ENCODE data around the gene SRP9. TPM values are rescaled to one million over a fixed set of nuclear protein-coding genes. Genes with fewer than 3 reads are reported as not detected.
A peak's percentile ranks its signal among the peaks of the same experiment; 100 is the strongest.
"Not testable (repeated sequence)": the region's sequence is repeated elsewhere in the genome, so short reads cannot be mapped to it uniquely, and the experiment has no call there.

The SRP9 gene
- total RNA-seq, 4 donors from 2014 or later, result 196 to 297 (median 260) TPM

DNA sequence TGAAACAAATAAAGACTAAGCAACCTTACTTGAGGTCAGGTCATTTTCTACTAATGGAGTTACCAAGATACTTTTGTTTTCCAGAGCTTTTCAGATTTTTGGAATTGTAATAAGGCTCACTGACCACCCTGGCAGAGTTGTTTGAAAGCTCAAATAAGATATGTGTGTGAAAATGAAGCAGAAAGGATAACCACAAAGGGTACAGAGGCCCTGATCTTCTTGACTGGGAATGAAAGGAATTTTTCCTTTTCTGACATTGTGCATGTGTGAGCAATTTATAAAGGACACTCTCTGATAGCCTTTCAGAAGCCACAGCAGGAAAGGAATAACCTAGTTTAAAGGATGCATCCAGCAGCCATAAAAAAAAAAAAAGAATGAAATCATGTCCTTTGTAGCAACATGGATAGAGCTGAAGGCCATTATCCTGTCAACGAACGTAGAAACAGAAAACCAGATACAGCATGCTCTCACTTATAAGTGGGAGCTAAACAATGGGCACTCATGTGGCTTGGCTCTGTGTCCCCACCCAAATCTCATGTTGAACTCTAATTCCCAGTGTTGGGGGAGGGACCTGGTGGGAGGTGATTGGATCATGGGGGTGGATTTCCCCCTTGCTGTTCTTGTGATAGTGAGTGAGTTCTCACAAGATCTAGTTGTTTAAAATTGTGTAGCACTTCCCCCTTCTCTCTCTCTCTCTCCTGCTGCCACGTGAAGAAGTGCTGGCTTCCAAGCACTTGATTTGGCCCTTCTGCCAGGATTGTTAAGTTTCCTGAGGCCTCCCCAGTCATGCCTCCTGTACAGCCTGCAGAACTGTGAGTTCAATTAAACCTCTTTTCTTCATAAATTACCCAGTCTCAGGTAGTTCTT, 3.1 kb upstream of the SRP9 start:
- Histone ChIP-seq H3K9me3 (no peaks in the 10 kb centered on the region), H3K27me3 (no peaks in the 10 kb centered on the region), H3K27ac (no peak overlapping the region), H3K4me1 (peaks cover 12 to 19% of the 10 kb centered on the region in 2 donors), H3K4me3 (replicated peaks in 1 of 3) (no peak overlapping the region), H3K36me3 (no peaks in the 10 kb centered on the region)
- no peak for TF ChIP-seq POLR2A (IDR thresholded peaks at IDR 0.05)
- no peak for TF ChIP-seq CTCF (IDR thresholded peaks at IDR 0.05)
- 59 to 74% methylated on average over 3 of the region's 3 CpGs for WGBS, 2 donors
- intact Hi-C loops (cut with DNase I), result loop anchor here (5.0 to 10.0 kb wide), 5 partner anchors 70 to 297 kb away; partner anchors contain the start of genes ENAH and SDE2
- DNase-seq, result no peak

- intact Hi-C loops (cut with DNase I), result loop anchor here (2.0 to 10.0 kb wide), 4 partner anchors 69 to 219 kb away; partner anchors contain the start of genes ENAH and SDE2
- WGBS, 2 donors, result 92 to 93% methylated on average over 4 of the region's 4 CpGs
- peaks cover 23 to 27% of the 10 kb centered on the region in 2 donors for H3K4me1 ChIP-seq
Measured at GRCh38 chr1:225776294-225776693, 1.3 kb upstream of the SRP9 start.

GRCh38 chr1:225777058-225777582, 506 bp upstream of the SRP9 start:
- TF ChIP-seq CTCF (IDR thresholded peaks at IDR 0.05) (no peak), POLR2A (IDR thresholded peaks at IDR 0.05) (no peak)
- 19 to 30% methylated on average over 18 of the region's 18 CpGs for WGBS, 2 donors
- H3K36me3 ChIP-seq, result no peaks in the 10 kb centered on the region
- H3K4me1 ChIP-seq, result peaks cover 23 to 27% of the 10 kb centered on the region in 2 donors
- no peaks in the 10 kb centered on the region for H3K9me3 ChIP-seq
- H3K27me3 ChIP-seq, result no peaks in the 10 kb centered on the region
- H3K27ac ChIP-seq, result peak overlapping the region; percentile 56 to 97 (median 91)
- H3K4me3 ChIP-seq (replicated peaks in 1 of 3), result peak overlapping the region in 1 of 3 donors; percentile 22
- intact Hi-C loops (cut with DNase I), result loop anchor here (2.0 to 10.0 kb wide), 4 partner anchors 68 to 218 kb away; partner anchors contain the start of genes ENAH and SDE2
- DNase-seq, result no peak

More at GRCh38 chr1:225776294-225776693, 1.3 kb upstream of the SRP9 start:
- no peaks in the 10 kb centered on the region for H3K27me3 ChIP-seq
- no peak for DNase-seq
- H3K4me3 ChIP-seq (replicated peaks in 1 of 3), result no peak overlapping the region
- no peaks in the 10 kb centered on the region for H3K9me3 ChIP-seq
- H3K27ac ChIP-seq, result no peak overlapping the region
- no peak for TF ChIP-seq CTCF (IDR thresholded peaks at IDR 0.05)
- no peak for TF ChIP-seq POLR2A (IDR thresholded peaks at IDR 0.05)
- H3K36me3 ChIP-seq, result no peaks in the 10 kb centered on the region

- no peaks in the 10 kb centered on the region for H3K27me3 ChIP-seq
- intact Hi-C loops (cut with DNase I), result loop anchor here (10.0 kb wide), 3 partner anchors 66 to 216 kb away; partner anchors contain the start of genes ENAH and SDE2
- H3K27ac ChIP-seq, result peak overlapping the region; percentile 0 to 97 (median 91)
- H3K4me3 ChIP-seq (replicated peaks in 1 of 3), result peak overlapping the region; percentile 4 to 52 (median 27)
- WGBS, 2 donors, result 2% methylated on average over 3 of the region's 3 CpGs
- DNase-seq, result no peak
- TF ChIP-seq POLR2A (IDR thresholded peaks at IDR 0.05), result no peak
- no peak for TF ChIP-seq CTCF (IDR thresholded peaks at IDR 0.05)
- H3K36me3 ChIP-seq, result no peaks in the 10 kb centered on the region
- no peaks in the 10 kb centered on the region for H3K9me3 ChIP-seq
- peaks cover 29 to 32% of the 10 kb centered on the region in 2 donors for H3K4me1 ChIP-seq
Measured at GRCh38 chr1:225778337-225778669, 677 bp downstream of the SRP9 start.

DNA sequence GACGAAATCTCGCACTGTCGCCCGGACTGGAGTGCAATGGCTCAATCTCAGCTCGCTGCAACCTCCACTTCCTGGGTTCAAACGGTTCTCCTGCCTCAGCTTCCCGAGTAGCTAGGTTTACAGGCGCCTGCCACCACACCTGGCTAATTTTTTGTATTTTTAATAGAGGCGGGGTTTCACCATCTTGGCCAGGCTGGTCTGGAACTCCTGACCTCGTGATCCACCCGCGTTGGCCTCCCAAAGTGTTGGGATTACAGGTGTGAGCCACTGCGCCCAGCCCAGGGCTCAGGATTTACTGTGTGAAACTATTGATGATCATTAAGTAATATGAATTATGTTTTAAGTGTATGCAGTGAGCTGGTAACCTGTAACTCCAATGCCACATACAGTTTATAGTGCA, 1.5 kb downstream of the SRP9 start:
- not testable (repeated sequence) for H3K27me3 ChIP-seq, DNase-seq, H3K36me3 ChIP-seq, H3K9me3 ChIP-seq
- H3K27ac ChIP-seq, result peak overlapping the region in 1 of 3 donors; percentile 97
- peak overlapping the region in 1 of 3 donors; percentile 52 for H3K4me3 ChIP-seq (replicated peaks in 1 of 3)
- peaks cover 33 to 36% of the 10 kb centered on the region in 2 donors for H3K4me1 ChIP-seq
- intact Hi-C loops (cut with DNase I), result loop anchor here (10.0 kb wide), 3 partner anchors 66 to 216 kb away; partner anchors contain the start of genes ENAH and SDE2
- 55 to 63% methylated on average over 13 of the region's 13 CpGs for WGBS, 2 donors
